Medulla oblongata (tissue), 1 donor: ENCODE measurements around the gene PKLR.
"Not testable (repeated sequence)": the region's sequence is repeated elsewhere in the genome, so short reads cannot be mapped to it uniquely, and the experiment has no call there.

Experiments used
- DNase-seq: peaks from one replicate; pipeline ENCODE4 v3.0.0-alpha.2; 2015; ENCODE audit errors: extremely low spot score

PKLR gene

GRCh38 chr1:155301342-155301841 lies at the start of gene PKLR:
Gene PKLR, minus strand, starts transcription at chr1:155301438. Its CDS starts 43 bp downstream, at chr1:155301395.
- no peak for DNase-seq

- DNase-seq, result no peak
Measured at GRCh38 chr1:155342842-155343241, 41.6 kb upstream of the PKLR start.

- DNase-seq, result no peak
Measured at GRCh38 chr1:155339515-155340097, 38.4 kb upstream of the PKLR start.

GRCh38 chr1:155334962-155335361 lies 33.7 kb upstream of the PKLR start:
- DNase-seq, result no peak

GRCh38 chr1:155329980-155330598 lies 28.9 kb upstream of the PKLR start:
- no peak for DNase-seq

GRCh38 chr1:155328856-155329255 lies 27.6 kb upstream of the PKLR start:
- not testable (repeated sequence) for DNase-seq

GRCh38 chr1:155327981-155328380 lies 26.7 kb upstream of the PKLR start:
- DNase-seq, result no peak

GRCh38 chr1:155326631-155327037 lies 25.4 kb upstream of the PKLR start:
- no peak for DNase-seq

GRCh38 chr1:155326020-155326526 lies 24.8 kb upstream of the PKLR start:
- no peak for DNase-seq

GRCh38 chr1:155325603-155325893 lies 24.3 kb upstream of the PKLR start:
- no peak for DNase-seq

- no peak for DNase-seq
Measured at GRCh38 chr1:155324717-155325602, 23.7 kb upstream of the PKLR start.

GRCh38 chr1:155324037-155324716 lies 22.9 kb upstream of the PKLR start:
- DNase-seq, result peak; percentile 97

- peak; percentile 88 for DNase-seq
Measured at GRCh38 chr1:155323729-155324036, 22.4 kb upstream of the PKLR start.

- peak; percentile 90 for DNase-seq
Measured at GRCh38 chr1:155322953-155323728, 21.9 kb upstream of the PKLR start.

GRCh38 chr1:155322571-155322952 lies 21.3 kb upstream of the PKLR start:
- DNase-seq, result peak; percentile 50

- DNase-seq, result peak; percentile 3
Measured at GRCh38 chr1:155321639-155322503, 20.6 kb upstream of the PKLR start.

- peak; percentile 67 for DNase-seq
Measured at GRCh38 chr1:155320661-155321617, 19.7 kb upstream of the PKLR start, which contains the start of gene RUSC1. Gene RUSC1, plus strand, starts transcription at chr1:155320894. Its CDS starts 880 bp downstream, at chr1:155321774.

GRCh38 chr1:155320252-155320651 lies 19.0 kb upstream of the PKLR start:
- DNase-seq, result no peak

- no peak for DNase-seq
Measured at GRCh38 chr1:155319536-155319935, 18.3 kb upstream of the PKLR start.
